Progenitor cell of endocrine pancreas (in vitro differentiated cells): Measurements from ENCODE around the gene NEDD9. TPM values are rescaled to one million over a fixed set of nuclear protein-coding genes. Genes with fewer than 3 reads are reported as not detected.

ENCODE experiments used
- DNase-seq: peaks from one replicate; pipeline ENCODE4 v3.0.0; 2021; ENCODE audit warnings: low spot score; ENCODE audit not compliant: unreplicated experiment
- H3K27ac Mint-ChIP-seq: 2 replicates; pipeline ENCODE4 v1.8.0; 2021; ENCODE audit warnings: mild to moderate bottlenecking, moderate library complexity, mixed read lengths
- H3K27me3 Mint-ChIP-seq: 2 replicates; pipeline ENCODE4 v1.8.0; 2021; ENCODE audit warnings: mixed read lengths
- H3K36me3 Mint-ChIP-seq: 2 replicates; pipeline ENCODE4 v1.8.0; 2022; ENCODE audit warnings: mixed read lengths; ENCODE audit not compliant: insufficient read depth
- H3K4me1 Mint-ChIP-seq: 2 replicates; pipeline ENCODE4 v1.8.0; 2021; ENCODE audit warnings: low read depth, mixed read lengths
- H3K4me3 Mint-ChIP-seq: 2 replicates; pipeline ENCODE4 v1.8.0; 2021; ENCODE audit warnings: low read depth, mild to moderate bottlenecking, moderate library complexity, mixed read lengths
- H3K9me3 Mint-ChIP-seq: 2 replicates; pipeline ENCODE4 v1.8.0; 2021; ENCODE audit warnings: low read depth, mixed read lengths
- total RNA-seq: library from RNA; stranded (reverse); gene quantifications from 2 replicates; pipeline ENCODE4 v1.2.1, GENCODE V29; 2021
- TF ChIP-seq, protein P1 (sequence below): fragments of 200-600 bp; sonication (generic); IDR thresholded peaks from one replicate; pipeline ENCODE4 v1.5.0; 2021; ENCODE audit warnings: antibody characterized with exemption, mild to moderate bottlenecking; ENCODE audit not compliant: unreplicated experiment

The NEDD9 gene
- total RNA-seq, 1 donor from 2014 or later, result 14.1 TPM

DNA sequence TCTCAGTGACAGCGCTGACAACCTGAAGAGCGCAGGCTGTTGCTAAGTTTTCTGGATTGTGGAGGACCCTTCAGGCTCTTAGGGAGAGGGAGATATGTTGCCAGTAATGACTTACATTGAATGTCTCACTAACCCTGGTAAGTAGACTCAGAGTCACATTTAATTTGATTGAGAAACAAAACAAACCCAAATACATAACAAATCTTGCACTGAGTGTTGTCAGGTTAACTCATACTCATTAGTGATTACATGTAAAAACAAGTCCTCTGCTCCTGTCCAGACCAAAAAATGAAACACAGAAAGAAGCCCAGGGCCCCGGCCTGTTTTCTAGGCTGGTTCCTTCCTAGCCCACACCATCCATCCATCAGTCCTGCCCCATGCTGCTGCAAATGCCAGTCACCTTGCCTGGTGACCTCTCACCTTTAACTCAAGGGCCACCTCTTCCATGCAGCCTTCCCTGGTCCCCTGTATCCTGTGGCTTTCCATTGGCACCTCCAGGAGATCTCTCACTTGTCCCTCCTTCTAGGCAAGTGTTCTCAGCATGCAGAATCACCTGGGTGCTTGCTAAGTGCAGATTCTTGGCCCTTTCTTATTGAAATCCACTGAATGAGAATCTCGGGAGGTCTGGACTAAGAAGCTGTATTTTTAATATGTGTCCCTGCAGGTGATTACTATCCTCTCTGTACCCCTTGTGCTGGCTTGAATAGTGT, 86.2 kb downstream of the NEDD9 start:
- Mint-ChIP-seq H3K4me3 (no peak overlapping the region), H3K9me3 (no peaks in the 10 kb centered on the region), H3K4me1 (no peaks in the 10 kb centered on the region), H3K36me3 (no peaks in the 10 kb centered on the region), H3K27ac (no peak overlapping the region), H3K27me3 (no peaks in the 10 kb centered on the region)
- no peak for DNase-seq
- TF ChIP-seq, protein P1, sequence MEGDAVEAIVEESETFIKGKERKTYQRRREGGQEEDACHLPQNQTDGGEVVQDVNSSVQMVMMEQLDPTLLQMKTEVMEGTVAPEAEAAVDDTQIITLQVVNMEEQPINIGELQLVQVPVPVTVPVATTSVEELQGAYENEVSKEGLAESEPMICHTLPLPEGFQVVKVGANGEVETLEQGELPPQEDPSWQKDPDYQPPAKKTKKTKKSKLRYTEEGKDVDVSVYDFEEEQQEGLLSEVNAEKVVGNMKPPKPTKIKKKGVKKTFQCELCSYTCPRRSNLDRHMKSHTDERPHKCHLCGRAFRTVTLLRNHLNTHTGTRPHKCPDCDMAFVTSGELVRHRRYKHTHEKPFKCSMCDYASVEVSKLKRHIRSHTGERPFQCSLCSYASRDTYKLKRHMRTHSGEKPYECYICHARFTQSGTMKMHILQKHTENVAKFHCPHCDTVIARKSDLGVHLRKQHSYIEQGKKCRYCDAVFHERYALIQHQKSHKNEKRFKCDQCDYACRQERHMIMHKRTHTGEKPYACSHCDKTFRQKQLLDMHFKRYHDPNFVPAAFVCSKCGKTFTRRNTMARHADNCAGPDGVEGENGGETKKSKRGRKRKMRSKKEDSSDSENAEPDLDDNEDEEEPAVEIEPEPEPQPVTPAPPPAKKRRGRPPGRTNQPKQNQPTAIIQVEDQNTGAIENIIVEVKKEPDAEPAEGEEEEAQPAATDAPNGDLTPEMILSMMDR, result no peak

DNA sequence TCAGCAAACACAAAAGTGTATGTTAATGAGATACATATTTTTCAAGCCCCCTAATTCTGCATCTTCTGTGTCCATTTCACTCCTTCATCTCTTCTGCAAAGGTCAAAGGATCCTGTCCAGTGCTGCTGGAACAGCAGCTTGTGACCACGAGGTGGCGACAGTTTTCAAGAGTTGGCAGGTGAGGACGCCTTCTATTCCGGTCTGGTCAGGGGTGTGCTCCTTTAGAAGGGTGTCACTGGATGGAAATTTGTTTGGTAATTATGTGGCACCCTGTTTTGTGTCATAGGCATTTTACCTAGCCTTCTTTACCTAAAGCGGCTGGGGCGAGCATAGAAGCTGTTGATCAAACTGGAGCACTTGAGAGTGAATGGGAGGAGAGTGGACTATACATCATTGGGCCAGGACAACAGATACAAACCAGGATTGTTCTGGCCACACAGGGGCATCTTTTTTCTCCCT, 88.0 kb downstream of the NEDD9 start:
- Mint-ChIP-seq H3K4me1 (no peaks in the 10 kb centered on the region), H3K27ac (no peak overlapping the region), H3K9me3 (no peaks in the 10 kb centered on the region), H3K36me3 (no peaks in the 10 kb centered on the region), H3K4me3 (no peak overlapping the region), H3K27me3 (no peaks in the 10 kb centered on the region)
- TF ChIP-seq, protein P1, result peak; percentile 96
- peak; percentile 50 for DNase-seq

DNA sequence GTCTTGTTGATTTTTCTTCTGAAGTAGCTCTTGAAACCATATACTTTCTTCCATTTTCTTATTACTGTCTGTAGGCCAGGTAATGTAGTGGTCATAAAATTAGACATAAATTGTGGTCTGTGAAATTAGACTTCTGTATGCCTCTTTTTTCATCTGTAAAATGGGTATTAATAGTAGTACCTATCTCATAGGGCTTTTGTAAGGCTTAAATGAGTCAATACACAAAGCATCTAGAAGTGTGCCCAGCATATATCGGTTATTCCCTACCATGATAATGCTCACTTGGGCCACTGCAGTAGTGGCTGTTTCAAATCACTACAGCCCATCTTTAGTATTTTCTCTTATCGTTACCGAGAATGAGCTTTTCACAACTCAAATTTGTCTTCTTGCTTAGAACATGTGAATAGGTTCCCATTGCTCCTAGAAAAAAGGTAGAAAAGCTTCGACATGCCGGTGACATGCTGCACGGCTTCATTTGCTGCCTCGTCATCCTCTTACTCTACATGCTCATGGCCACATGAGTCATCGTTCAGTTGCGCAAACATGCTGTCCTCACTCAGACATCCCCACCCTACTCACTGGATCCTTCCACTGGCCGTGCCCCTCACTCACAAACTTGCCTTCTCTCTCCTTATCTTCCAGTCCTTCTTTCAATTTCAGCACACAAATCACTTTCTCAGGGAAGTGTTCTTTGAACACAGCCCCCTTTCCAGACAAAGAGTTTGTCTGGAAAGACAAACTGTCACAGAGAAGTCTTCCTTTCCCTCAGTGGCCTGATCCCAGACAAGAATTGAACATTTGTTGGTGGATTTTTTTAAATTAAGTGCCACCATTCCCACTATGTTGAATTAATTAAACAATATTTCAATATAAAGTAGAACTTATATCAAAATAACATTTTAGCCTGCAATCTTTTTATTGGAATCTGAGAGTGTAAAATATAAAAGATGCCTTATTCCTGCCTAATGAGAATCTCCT, 88.8 kb downstream of the NEDD9 start:
- Mint-ChIP-seq H3K4me3 (no peak overlapping the region), H3K9me3 (no peaks in the 10 kb centered on the region), H3K4me1 (no peaks in the 10 kb centered on the region), H3K27me3 (no peaks in the 10 kb centered on the region), H3K27ac (no peak overlapping the region), H3K36me3 (no peaks in the 10 kb centered on the region)
- DNase-seq, result no peak
- TF ChIP-seq, protein P1, result no peak

DNA sequence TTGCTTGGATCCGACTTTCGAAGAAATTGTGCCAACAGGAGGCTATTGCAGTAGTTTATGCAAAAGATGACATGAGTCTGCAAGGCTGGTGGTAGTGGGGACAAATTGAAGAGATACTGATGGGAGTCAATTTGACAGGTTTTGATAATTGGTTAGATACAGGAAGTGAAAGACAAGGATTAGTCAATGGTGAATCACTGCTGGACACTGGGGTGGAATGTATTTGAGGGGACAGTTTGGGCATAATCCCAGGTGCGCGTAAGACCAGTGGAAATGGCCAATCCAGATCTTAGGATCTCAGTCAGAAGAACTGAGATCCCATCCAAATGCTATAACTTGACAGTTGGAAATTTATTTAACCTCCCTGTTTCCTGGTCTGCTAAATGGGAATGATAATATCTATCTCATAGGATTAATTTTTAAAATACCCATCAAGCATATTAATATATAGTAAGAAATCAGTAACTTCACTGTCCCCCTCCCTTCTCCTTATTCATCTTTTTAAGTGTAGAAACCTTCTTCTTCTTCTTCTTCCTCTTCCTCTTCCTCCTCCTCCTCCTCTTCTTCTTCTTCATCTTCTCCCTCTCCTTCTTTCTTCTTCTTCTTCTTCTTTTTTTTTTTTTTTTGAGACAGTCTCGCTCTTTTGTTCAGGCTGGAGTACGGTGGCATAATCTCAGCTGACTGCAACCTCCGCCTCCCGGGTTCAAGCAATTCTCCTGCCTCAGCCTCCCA, 90.0 kb downstream of the NEDD9 start:
- no peak for DNase-seq
- Mint-ChIP-seq H3K27me3 (no peaks in the 10 kb centered on the region), H3K27ac (no peak overlapping the region), H3K4me1 (no peaks in the 10 kb centered on the region), H3K4me3 (no peak overlapping the region), H3K36me3 (no peaks in the 10 kb centered on the region), H3K9me3 (no peaks in the 10 kb centered on the region)
- TF ChIP-seq, protein P1, result no peak

DNA sequence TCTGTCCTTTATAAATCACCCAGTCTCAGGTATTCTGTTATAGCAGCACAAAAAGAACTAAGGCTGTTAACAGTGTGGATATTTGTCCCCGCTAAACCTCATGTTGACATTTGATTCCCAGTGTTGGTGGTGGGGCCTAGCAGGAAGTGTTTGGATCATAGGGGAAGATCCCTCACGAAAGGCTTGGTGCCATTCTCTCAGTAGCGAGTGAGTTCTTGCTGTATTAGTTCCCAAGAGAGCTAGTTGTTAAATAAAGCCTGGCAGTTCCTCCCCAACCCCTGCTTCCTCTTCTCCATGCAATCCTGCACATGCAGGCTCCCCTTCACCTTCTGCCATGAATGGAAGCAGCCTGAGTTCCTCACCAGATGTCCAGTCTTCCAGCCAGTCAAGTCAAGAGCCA, 91.2 kb downstream of the NEDD9 start:
- H3K4me1 Mint-ChIP-seq, result no peaks in the 10 kb centered on the region
- no peaks in the 10 kb centered on the region for H3K27me3 Mint-ChIP-seq
- no peaks in the 10 kb centered on the region for H3K9me3 Mint-ChIP-seq
- H3K4me3 Mint-ChIP-seq, result no peak overlapping the region
- no peaks in the 10 kb centered on the region for H3K36me3 Mint-ChIP-seq
- DNase-seq, result no peak
- TF ChIP-seq, protein P1, result no peak
- no peak overlapping the region for H3K27ac Mint-ChIP-seq
